SK-MEL-5 (cell line): ENCODE results near the gene PIM3. TPM values are rescaled to one million over a fixed set of nuclear protein-coding genes. Genes with fewer than 3 reads are reported as not detected.

ENCODE experiments used
- DNase-seq: peaks from one replicate; pipeline ENCODE4 v3.0.0-alpha.2; 2016; ENCODE audit warnings: low read depth, low spot score
- in situ Hi-C: cut with HindIII; loops from 2 replicates; pipeline ENCODE4 v1.10.0; 2016; ENCODE audit warnings: low sequenced_read_pairs, high pct_unique_total_duplicates, low pct_unique_long_range_greater_than_20kb
- total RNA-seq: library from RNA; depleted of rRNA; stranded (reverse); fragments of >200 nt; shearing (Covaris generic); gene quantifications from 2 replicates; pipeline ENCODE4 v1.2.3, GENCODE V29; 2014

PIM3 gene
- total RNA-seq, 1 experiment from 2014 or later: 120 TPM

GRCh38 chr22:49961601-49962011 lies 1.0 kb downstream of the PIM3 start:
- in situ Hi-C loops: no loop called here

GRCh38 chr22:49962012-49962750 lies 1.6 kb downstream of the PIM3 start:
- DNase-seq: peak; percentile 87
- in situ Hi-C loops: no loop called here

More at GRCh38 chr22:49961601-49962011, 1.0 kb downstream of the PIM3 start:
- no peak for DNase-seq

- in situ Hi-C loops: no loop called here
- no peak for DNase-seq
Measured at GRCh38 chr22:49962751-49963646, 2.4 kb downstream of the PIM3 start.

GRCh38 chr22:49963647-49964026 lies 3.1 kb downstream of the PIM3 start:
- in situ Hi-C loops: no loop called here

GRCh38 chr22:49964136-49965090 lies 3.8 kb downstream of the PIM3 start:
- DNase-seq: no peak
- in situ Hi-C loops: no loop called here

More at GRCh38 chr22:49963647-49964026, 3.1 kb downstream of the PIM3 start:
- DNase-seq: no peak

- no peak for DNase-seq
- in situ Hi-C loops: no loop called here
Measured at GRCh38 chr22:49965091-49966040, 4.8 kb downstream of the PIM3 start.

- DNase-seq: no peak
- in situ Hi-C loops: no loop called here
Measured at GRCh38 chr22:49966041-49966773, 5.6 kb downstream of the PIM3 start.

- DNase-seq: no peak
- in situ Hi-C loops: no loop called here
Measured at GRCh38 chr22:49966774-49967705, 6.5 kb downstream of the PIM3 start.

GRCh38 chr22:49967706-49968208 lies 7.2 kb downstream of the PIM3 start:
- DNase-seq: no peak
- in situ Hi-C loops: no loop called here

GRCh38 chr22:49968313-49968830 lies 7.8 kb downstream of the PIM3 start:
- in situ Hi-C loops: no loop called here
- no peak for DNase-seq

GRCh38 chr22:49968831-49969661 lies 8.5 kb downstream of the PIM3 start:
- in situ Hi-C loops: no loop called here
- DNase-seq: no peak

GRCh38 chr22:49969751-49970527 lies 9.4 kb downstream of the PIM3 start:
- in situ Hi-C loops: no loop called here
- DNase-seq: no peak

GRCh38 chr22:49970528-49971231 lies 10.1 kb downstream of the PIM3 start:
- peak; percentile 98 for DNase-seq
- in situ Hi-C loops: no loop called here
